ENCODE results near the gene FAM13A. TPM values are rescaled to one million over a fixed set of nuclear protein-coding genes. Genes with fewer than 3 reads are reported as not detected.

Gene FAM13A
- total and polyA plus RNA-seq, 2 donors (not counting 1 experiment from before 2014, with no cell fraction given): 0.51 to 2.1 TPM

- Histone ChIP-seq H3K4me1 (ENCODE audit: control insufficient read depth in 2 of 2, insufficient read depth in 2 of 2, low read length in 2 of 2) (no peaks in the 10 kb centered on the region), H2AFZ (ENCODE audit: insufficient read depth, low read depth, low read length, poor library complexity, severe bottlenecking) (no peak overlapping the region), H3K4me3 (ENCODE audit: control extremely low read depth in 1 of 5, extremely low read depth in 1 of 5, insufficient read depth in 1 of 5, low read depth in 2 of 5, low read length in 4 of 5) (no peak overlapping the region), H4K20me1 (ENCODE audit: control insufficient read depth, insufficient read depth, low read length, poor library complexity, severe bottlenecking) (no peaks in the 10 kb centered on the region), H3K27me3 (replicated peaks in 1 of 4; ENCODE audit: control extremely low read depth in 1 of 4, control insufficient read depth in 3 of 4, insufficient read depth in 4 of 4, low read length in 3 of 4) (no peaks in the 10 kb centered on the region), H3K79me2 (ENCODE audit: control insufficient read depth, insufficient read depth, low read length) (no peaks in the 10 kb centered on the region), H3K9me3 (ENCODE audit: control extremely low read depth in 1 of 3, control insufficient read depth in 2 of 3, insufficient read depth in 1 of 3, low read length in 2 of 3) (peaks cover 0 to 6% (median 0%) of the 10 kb centered on the region in 3 donors), H3K27ac (ENCODE audit: low read length in 2 of 2) (no peak overlapping the region), H3K9ac (ENCODE audit: low read length) (no peak overlapping the region), H3K36me3 (replicated peaks in 1 of 2; ENCODE audit: control extremely low read depth in 1 of 2, control insufficient read depth in 1 of 2, extremely low read depth in 1 of 2, insufficient read depth in 2 of 2, low read length in 1 of 2) (no peaks in the 10 kb centered on the region), H3K4me2 (replicated peaks; ENCODE audit: low read depth, low read length, poor library complexity, severe bottlenecking) (no peak overlapping the region)
- peaks cover 3% of the 10 kb centered on the region for H3K27me3 Mint-ChIP-seq
- no peak overlapping the region for H3K27ac Mint-ChIP-seq
- H3K4me1 Mint-ChIP-seq: no peaks in the 10 kb centered on the region
- CTCF ChIA-PET: interaction anchor here (1.2 to 1.3 kb wide), 2 partner anchors 9 to 15 kb away, joined by 4 read pairs; no protein-coding TSS in a partner anchor
- POLR2A ChIA-PET: no interaction called here
- DNase-seq (no peak), ATAC-seq (ENCODE audit: low read depth) (no peak)
- intact Hi-C loops (cut with micrococcal nuclease): no loop called here
- no peak overlapping the region for H3K4me3 Mint-ChIP-seq
- TF ChIP-seq CTCF (IDR thresholded peaks at IDR 0.05) (no peak), EZH2 (IDR thresholded peaks at IDR 0.05; ENCODE audit: borderline replicate concordance, insufficient read depth, low read depth, low read length, poor library complexity, severe bottlenecking) (no peak)
- peaks cover 5% of the 10 kb centered on the region for H3K9me3 Mint-ChIP-seq (ENCODE audit: insufficient read depth)
Measured at GRCh38 chr4:89031272-89031671, 25.7 kb downstream of the FAM13A start.

GRCh38 chr4:89029591-89029990 is 27.4 kb downstream of the FAM13A start:
- H3K36me3 ChIP-seq (replicated peaks in 1 of 2; ENCODE audit: control extremely low read depth in 1 of 2, control insufficient read depth in 1 of 2, extremely low read depth in 1 of 2, insufficient read depth in 2 of 2, low read length in 1 of 2): no peaks in the 10 kb centered on the region
- no peak for ATAC-seq (ENCODE audit: low read depth)
- no peaks in the 10 kb centered on the region for H3K4me1 Mint-ChIP-seq
- TF ChIP-seq EZH2 (IDR thresholded peaks at IDR 0.05; ENCODE audit: borderline replicate concordance, insufficient read depth, low read depth, low read length, poor library complexity, severe bottlenecking): no peak
- TF ChIP-seq CTCF (IDR thresholded peaks at IDR 0.05): no peak
- H3K27ac Mint-ChIP-seq: no peak overlapping the region
- H2AFZ ChIP-seq (ENCODE audit: insufficient read depth, low read depth, low read length, poor library complexity, severe bottlenecking): no peak overlapping the region
- no peak overlapping the region for H3K27ac ChIP-seq (ENCODE audit: low read length in 2 of 2)
- DNase-seq: no peak
- no peaks in the 10 kb centered on the region for H3K4me1 ChIP-seq (ENCODE audit: control insufficient read depth in 2 of 2, insufficient read depth in 2 of 2, low read length in 2 of 2)
- WGBS (ENCODE audit: insufficient coverage): no CpG with 5 or more reads among the region's 4 CpGs
- no peaks in the 10 kb centered on the region for H3K9me3 ChIP-seq (ENCODE audit: control extremely low read depth in 1 of 3, control insufficient read depth in 2 of 3, insufficient read depth in 1 of 3, low read length in 2 of 3)
- no peak overlapping the region for H3K4me2 ChIP-seq (replicated peaks; ENCODE audit: low read depth, low read length, poor library complexity, severe bottlenecking)
- no peaks in the 10 kb centered on the region for H3K79me2 ChIP-seq (ENCODE audit: control insufficient read depth, insufficient read depth, low read length)
- intact Hi-C loops (cut with micrococcal nuclease): loop anchor here (5.0 kb wide), 1 partner anchor 1352 kb away; no protein-coding TSS in a partner anchor
- H3K4me3 Mint-ChIP-seq: no peak overlapping the region
- H3K9ac ChIP-seq (ENCODE audit: low read length): no peak overlapping the region
- H3K9me3 Mint-ChIP-seq (ENCODE audit: insufficient read depth): no peaks in the 10 kb centered on the region
- POLR2A ChIA-PET: no interaction called here
- H3K4me3 ChIP-seq (ENCODE audit: control extremely low read depth in 1 of 5, extremely low read depth in 1 of 5, insufficient read depth in 1 of 5, low read depth in 2 of 5, low read length in 4 of 5): no peak overlapping the region
- CTCF ChIA-PET: interaction anchor here (1.0 kb wide), 1 partner anchor 491 kb away, joined by 3 read pairs; no protein-coding TSS in a partner anchor
- H3K27me3 ChIP-seq (replicated peaks in 1 of 4; ENCODE audit: control extremely low read depth in 1 of 4, control insufficient read depth in 3 of 4, insufficient read depth in 4 of 4, low read length in 3 of 4): no peaks in the 10 kb centered on the region
- H3K27me3 Mint-ChIP-seq: peaks cover 3% of the 10 kb centered on the region
- H4K20me1 ChIP-seq (ENCODE audit: control insufficient read depth, insufficient read depth, low read length, poor library complexity, severe bottlenecking): no peaks in the 10 kb centered on the region
